ENCODE measurements around the gene BSN.

- TF ChIP-seq POLR2AphosphoS5 (IDR thresholded peaks at IDR 0.05; ENCODE audit: low read depth, low read length) (no peak), SIN3A (IDR thresholded peaks at IDR 0.05; ENCODE audit: borderline replicate concordance, insufficient read depth, low read length) (no peak), REST (IDR thresholded peaks at IDR 0.05; ENCODE audit: insufficient read depth in 1 of 2, low read depth in 2 of 2, low read length in 2 of 2) (no peak), TAF1 (IDR thresholded peaks at IDR 0.05; ENCODE audit: borderline replicate concordance, insufficient read depth, low read length) (no peak)
Measured at GRCh38 chr3:49642708-49643145, 88.5 kb downstream of the BSN start.
